Measurements from ENCODE around the gene DCHS2.

Gene DCHS2

DNA sequence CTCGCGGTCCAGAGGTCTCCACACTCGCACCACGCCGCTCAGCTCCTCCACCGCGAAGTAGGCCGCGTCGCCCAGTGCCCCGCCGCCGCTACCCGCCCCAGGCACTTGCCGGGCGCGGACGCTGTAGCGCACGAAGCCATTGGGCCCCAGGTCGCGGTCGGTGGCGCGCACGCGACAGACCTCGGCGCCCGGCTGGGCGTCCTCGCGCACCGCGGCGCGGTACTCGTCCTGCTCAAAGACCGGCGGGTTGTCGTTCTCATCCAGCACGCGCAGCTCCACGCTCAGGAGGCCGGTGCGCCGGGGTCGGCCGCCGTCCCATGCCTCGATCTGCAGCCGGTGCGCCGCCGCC lies 1.4 kb downstream of the DCHS2 start:
- no peak for DNase-seq

DNA sequence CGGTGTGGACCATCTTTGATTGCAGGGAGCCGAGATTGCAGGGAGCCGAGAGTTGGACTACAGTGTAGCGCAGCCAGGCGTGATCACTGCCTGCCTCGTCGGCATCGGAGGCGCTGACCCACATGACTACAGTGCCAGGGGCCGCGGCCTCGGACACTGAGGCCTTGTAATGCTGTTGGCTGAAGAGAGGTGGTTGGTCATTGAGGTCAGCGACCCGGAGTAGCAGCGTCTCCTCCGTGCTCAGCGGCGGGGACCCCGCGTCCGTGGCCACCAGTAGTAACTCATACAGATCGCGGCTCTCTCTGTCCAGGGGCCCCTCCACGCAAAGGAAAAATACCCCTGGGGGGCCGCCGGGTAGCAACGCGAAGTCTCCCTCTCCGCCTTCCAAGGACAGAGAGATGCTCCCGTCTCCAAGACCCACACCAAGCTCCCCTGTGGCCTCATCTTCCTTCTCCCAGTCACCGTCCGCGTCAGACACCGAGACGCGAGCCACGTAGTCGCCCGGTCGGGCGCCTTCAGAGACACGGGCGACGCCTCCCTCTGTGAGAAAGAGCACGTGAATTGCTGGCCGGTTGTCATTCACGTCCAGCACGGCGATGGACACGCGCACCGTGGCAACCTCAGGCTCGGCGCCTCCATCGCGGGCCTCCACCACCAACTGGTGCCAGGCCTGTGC lies 1.9 kb downstream of the DCHS2 start:
- DNase-seq, result no peak

DNA sequence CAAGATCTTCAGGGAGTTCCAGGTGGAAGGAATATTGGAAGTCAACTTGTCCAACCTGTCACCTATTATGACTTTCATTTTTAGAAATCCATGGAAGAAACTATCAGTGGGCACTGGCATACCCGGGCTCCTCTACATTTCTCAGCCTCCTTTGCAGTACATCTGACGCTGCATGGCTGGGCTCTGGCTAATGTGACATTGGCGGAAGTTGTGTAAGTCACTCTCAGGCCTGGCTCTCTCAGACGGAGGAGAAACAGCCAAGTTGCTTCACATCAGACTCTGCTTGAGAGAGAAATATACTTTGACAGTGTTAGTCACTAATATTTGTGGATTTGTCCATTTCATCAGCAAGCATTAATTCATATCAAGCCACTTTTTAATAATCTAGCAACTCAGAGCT lies 4.5 kb downstream of the DCHS2 start:
- no peak for DNase-seq

DNA sequence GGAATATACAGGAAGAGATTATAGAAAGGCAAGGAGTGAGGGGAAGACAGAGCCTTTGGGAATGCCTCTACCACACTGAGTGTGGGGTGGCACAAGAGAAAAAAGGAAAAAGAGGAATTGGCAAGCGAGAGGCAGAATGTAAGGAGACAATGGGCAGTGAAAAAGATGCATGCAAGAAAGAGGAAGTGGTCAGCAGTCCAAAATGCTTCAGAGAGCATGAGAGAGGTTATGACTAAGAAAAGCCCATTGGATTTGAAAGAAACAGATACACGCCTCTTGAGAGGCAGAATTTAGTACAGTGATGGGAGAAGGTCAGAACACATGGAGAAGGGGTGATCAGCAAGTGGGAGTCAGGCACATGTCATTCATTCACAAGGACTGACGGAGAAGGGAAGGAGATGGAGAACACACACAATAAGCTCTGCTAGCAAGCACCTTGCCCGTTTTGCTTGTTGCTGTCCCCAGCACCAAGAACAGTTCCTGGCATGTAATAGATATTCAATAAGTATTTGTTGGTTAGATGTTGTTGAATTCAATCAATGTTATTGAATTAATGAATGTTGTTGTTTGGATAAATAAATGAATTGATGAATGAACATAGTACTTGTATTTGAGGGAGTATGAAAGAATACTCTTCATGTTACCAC lies 6.3 kb downstream of the DCHS2 start:
- no peak for DNase-seq

DNA sequence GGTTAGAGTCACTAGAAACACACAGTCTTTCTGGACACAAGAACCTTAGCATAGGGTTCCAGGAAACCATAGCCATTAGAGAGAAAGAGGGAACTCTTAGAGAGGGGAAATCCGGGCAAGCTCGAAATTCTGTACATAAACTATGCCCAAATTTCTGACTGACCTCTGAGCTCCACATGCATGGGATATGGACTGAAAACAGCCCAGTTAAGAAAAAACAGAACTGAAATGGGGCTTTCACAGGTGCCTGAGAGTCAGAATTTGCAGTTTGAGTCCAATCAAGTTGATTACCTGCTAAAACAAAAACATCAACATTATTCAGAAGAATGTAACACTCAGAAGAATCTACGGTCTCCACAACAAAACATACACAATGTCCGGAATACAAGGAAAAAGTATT lies 13.1 kb downstream of the DCHS2 start:
- DNase-seq, result no peak

DNA sequence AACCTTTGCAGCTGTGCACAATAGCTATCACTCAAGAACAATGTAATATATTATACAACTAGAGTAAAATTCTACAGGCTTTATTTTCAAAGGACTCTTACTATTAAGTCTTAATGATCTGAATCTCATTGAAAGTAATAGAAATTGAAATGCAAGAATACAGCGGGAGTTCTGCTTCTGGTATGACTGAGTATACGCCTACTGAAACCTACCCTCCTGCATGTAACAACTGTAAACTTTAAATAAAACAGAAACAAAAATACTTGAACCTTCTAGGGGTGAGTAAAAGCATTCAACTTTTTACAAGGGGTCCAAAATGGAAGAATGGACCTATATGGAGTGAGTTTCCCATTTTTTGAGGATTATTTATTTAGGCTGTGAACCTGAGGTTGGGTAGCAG lies 13.5 kb downstream of the DCHS2 start:
- DNase-seq, result no peak

DNA sequence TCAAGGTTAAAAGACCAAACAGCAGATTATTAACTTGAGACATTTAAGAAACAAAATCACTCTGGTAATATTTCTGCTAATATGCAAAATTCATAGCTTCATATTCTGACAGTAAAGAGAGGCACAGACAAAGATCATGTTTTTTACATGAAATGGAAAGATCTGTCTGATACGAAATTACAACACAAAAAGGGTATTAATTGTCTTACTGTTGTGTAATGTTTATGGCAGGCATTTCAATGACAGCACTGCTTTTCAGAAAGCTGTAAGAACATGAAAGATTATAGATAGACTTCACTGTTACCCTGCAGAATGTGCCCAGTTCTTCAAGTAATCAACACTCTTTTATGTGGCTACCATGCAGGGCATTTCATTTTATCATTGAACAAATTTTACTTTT lies 15.4 kb downstream of the DCHS2 start:
- no peak for DNase-seq

DNA sequence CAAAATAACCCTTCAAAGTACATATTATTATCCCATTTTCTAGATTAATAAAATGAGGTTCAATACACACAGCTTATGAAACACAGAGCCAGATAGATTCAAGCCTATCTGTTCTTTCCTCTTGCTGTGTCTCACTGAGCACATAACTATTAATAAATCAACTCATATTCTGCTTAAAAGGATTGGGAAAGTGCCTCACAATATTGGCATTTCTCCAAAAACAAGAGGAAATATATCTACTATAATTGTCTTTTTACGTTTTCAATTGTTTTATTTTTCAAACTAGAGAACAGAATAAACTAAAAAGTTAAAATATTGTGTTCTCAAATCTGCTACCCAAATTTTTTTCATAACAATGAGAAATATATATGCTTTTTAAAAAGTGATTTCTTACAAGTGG lies 15.8 kb downstream of the DCHS2 start:
- no peak for DNase-seq

DNA sequence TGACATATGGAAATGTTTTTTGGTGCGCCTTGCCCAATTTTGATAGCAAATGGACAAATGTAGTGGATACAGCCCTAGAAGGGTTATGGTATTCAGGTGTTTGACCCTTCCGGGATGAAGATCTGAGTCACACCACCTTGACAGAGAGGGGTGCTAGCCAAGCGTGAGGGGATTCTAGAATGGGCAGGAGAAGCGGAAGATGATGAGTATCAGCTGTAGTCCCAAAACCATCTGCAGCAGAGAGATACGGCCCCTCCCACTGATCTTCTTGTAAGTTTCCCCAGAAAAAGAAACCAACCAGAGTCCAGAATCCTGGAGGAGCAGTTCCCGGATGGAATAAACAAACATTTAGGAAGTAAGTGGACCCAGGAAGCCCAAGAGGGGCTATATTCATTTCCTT lies 18.1 kb downstream of the DCHS2 start:
- DNase-seq, result no peak

DNA sequence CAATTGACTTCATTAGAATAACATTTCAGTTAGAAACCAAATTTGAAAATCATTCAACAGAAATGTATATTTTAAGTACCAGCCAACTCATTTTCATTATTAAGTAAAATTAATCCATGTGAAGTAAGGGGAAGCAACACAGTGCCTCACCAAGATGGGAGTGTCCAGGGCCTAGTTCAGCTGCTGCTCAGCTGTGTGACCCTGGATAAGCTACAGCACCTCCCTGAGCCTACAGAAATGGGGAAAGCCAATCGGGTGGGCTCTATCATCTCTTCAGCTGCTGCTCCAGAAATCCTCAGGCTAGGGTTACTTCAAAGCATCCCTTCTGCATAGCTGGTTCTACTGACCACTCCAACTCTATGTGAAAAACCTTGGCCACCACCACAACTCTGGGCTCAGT lies 18.7 kb downstream of the DCHS2 start:
- no peak for DNase-seq

DNA sequence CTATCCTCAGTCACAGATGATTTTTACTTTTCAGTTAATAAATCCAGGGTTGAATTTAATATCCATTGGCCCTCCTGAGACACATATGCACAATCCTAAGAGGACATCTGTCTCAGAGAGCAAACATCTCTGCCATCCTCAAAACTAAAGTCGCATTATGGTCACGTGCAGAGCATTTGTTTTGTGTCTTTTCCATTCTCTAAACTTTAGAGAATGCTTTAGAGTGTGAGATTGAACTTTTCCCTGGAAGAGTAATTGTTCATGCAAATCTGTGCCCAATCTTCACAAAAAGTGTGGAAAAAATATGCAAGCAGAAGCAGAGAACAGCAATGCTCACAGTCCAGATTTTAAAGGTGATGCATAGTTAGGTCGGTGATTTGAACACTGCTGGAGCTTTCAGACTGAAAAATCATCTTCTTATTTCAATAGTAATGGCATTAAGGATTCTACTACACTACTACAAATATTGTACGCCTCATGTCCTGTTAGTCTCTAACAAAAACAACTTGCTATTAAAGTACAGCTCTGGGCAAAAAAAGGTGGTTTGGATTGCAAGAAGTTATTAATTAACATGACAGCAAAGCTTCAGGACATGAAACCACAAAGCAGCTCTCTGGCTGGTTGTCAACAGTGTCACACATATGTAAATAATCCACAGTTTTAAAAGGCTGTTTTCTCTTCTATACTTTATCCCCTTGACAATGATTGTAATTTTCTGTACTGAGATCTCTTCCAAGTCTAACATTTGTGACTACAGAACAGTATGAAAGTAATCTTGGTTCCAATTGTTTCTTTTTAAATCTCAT lies 19.9 kb downstream of the DCHS2 start:
- DNase-seq, result no peak

DNA sequence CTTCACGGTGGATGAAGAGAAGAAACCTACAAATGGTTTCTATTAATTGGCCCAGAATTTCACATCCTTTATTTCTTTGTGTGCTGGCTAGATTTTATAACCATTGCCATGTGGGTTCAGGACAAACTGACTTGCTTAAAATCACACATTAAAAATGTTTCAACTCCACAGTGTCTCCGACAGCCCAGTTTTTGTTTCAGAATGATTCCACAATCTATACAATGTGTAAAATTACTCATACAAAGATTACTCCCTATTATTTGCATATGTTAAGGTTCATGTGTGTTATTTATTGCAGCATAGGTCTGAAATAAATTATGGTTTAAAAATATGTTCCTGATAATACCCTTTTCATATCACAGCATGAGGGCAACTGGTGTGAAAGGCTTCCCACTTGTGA lies 20.6 kb downstream of the DCHS2 start:
- no peak for DNase-seq

DNA sequence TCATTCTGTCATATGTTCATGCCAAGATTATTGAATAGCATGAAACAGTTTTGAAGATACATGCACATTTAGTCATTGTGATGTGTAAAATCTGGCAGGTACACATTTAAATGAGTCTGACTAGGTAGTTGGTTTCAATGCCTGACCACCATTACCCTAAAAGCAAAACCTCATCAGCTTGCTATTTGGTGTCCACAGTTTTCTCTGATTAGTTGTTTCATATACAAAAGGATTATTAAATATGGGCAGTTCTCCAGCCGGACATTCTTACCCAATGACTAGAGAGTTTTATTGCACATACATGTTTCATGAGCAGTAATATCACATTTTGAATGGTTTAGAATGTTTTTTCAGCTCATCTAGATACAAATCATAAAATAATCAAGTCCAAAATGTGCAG lies 23.7 kb downstream of the DCHS2 start:
- DNase-seq, result no peak

DNA sequence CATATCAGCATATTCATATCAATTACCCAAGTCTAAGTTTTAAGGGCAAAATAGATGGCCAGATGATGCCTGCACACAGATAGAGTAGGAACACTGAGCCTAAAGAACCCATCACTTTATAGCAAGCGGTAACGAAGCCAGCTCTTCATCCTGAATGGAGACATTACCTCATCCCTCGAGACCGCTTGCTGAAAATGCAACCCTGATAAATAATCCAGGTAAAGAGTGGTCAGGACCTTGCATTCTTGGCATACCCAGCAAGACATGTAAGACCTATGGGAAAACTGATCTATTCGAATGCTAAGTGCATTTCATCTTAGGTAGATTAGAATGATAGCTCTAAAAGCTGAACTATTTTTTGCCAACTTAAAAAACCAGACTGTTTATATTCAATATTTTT lies 25.3 kb downstream of the DCHS2 start:
- no peak for DNase-seq

DNA sequence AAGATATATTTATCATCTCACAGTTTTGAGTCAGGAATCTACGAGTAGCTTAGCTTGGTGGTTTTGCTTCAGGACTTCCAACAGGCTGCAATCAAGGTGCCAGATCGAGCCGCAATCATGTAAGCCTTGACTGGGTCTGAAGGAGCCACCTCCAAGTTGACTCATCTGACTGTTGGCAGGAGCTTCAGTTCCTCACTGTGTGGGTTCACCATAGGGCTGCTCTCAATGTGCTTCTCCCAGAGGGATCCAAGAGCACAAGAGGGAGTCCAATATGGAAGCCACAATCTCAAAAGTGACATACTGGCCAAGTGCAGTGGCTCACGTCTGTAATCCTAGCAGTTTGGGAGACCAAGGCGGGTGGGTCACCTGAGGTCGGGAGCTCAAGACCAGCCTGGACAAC lies 26.5 kb downstream of the DCHS2 start:
- no peak for DNase-seq

DNA sequence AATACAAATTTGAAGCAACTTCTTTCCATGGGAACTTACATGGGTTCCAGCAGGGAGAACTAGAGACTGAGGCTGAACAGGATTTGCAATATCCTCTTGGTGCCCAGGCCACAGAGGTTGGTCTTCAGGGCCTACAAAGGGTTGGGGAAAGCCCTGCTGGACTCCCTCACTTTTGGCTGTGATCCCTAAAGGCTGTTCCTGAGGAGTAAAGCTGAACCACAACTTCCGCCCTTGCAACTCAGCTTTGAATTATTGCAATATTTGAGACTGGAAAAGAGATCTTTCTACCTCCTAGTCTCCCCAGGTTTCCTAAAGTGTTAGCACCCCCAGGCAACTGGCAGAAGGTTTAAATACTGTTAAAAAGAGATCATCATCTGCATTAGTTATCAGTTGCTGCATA lies 26.9 kb downstream of the DCHS2 start:
- DNase-seq, result no peak

DNA sequence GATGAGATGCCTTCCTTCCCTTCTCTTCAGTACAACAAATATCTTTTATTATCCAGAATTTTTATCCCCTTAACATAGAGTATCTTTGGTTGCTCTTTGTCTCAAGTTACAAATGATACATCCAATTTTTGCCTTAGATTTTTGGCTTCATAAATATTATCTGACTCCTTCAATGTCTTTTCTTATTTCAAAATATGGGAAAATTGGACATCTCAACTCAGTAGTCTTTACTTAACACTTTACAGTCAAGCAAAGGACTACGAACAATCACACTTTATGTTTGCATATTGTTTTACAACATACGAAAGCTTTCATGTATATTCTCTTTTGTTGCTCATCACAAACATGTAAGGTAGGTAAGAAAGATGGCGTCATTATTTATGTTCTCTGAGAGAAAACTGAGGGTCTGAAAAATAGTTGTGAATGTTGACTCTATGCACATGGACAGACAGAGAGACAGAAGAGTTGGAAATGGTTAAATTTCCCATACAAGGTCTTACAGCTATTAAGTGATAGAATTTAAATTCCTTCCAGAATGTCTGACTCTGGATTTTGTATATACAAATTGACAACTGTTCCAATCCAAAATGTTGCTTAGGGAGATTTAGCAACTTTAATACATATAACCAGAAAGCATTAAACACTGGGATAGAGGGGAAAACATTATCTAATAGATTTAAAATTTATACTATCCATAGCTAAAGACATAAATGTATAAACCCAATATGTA lies 29.4 kb downstream of the DCHS2 start:
- no peak for DNase-seq

DNA sequence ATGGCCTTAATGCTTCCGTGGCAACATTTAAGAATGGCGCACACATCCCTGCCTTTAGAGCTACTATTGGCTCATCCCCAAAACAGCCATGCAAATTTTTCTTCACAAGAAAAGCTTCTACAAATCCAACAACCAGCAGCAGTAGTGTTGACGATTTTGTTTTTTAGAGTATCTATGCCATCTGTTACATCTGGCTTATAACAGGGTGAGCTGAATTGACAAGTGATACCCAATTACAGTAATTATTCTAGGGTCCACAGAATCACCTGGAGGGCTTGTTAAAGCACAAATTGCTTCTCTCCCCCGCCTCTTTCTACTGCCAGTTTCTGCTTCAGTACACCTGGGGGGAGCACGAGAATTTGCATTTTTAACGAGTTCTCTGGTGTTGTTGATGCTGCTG lies 34.1 kb downstream of the DCHS2 start:
- no peak for DNase-seq

DNA sequence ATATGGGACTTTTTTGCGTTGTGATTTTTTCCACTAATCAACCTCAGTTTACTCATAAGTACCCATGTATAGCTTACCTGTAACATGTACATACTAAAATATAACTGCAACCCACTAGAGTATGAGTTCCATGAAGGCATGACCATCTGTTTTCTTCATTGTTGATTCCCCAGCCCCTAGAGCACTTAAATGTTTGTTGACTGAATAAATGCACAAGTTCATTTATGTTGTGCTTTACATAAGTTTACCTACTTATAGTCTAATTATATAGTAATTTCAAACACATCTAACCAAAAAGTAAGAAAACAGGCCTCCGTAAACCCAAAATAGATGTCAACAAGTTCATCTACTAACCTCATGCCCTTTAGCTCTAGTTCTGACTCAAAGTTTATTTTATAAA lies 34.7 kb downstream of the DCHS2 start:
- DNase-seq, result no peak

DNA sequence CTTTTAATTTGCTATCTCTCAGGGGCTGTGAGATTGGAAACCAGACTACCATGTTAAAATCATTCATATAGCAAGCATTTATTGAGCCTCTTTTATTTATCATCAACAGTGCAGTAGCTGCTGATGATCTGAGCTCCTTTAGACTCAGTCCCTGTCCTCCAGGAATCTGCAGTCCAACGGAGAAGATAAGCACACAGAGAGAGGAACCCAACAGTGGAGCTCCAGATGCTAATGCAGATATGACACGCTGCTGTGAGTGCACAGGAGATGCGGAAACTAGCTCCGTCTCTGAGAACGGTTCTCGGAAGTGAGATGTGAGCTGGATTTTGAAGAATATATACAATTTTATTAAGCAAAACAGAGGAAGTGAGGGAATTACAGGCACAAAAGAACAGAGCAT lies 35.4 kb downstream of the DCHS2 start:
- no peak for DNase-seq

DNA sequence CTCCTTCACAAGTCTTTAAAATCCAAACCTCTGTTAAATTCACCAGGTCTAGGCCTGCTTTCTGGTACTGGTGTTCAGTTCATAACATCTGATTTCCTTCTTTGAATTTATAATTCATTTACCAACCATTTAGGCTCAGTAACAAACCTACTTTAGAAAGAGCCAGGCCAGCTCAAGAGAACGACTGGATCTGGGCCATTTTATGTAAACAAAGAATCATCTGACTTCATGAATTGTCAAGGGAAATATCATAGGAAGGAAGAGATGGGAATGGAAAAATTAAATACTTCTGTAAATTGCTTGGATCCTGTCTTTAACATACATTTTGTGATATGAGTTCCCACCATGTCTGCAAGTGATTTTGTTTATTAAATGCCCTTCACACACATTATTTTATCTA lies 36.5 kb downstream of the DCHS2 start:
- no peak for DNase-seq

DNA sequence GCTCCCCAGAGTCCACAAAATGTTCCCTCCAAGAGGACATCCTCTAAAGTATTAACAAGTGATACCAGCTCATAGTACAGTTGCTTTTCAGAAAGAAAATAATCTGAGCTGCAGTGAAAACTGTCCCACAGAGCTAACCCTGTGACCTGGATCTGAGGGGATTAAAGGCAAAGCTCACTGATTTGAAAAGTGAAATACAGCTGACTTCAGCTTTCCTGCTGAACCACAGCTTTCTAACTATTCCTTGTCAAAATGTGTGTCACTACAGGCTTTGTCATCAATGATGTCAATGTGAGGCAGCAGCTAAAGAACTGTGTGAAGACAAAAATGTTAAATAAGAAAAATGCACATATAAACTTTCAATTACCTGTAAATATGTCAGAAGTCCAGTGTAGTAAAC lies 36.9 kb downstream of the DCHS2 start:
- no peak for DNase-seq

DNA sequence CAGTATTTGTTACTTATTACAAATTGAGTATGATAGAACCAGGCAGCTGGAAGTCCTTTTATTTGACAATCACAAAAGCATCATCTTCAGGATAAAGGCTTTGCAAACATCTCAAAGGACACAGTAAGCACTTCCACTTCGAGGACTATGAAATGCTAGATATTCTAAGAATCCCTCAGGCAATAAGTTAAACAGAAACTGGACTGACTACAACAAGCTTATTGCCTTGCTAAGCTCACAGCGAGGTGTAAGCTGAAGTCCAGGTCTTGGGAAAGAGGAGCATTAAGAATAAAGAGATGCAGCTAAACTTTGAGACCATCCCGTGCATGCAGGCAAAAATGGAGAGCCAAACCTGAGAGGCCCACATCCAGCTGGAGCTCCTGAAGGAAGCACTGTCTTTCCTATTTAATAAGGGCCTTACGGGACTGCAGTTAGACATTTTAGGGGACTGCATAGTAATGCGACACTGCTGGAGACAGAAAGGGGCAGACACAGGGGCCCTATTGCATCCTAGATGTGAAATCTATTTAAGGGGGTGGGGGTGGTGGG lies 38.7 kb downstream of the DCHS2 start:
- DNase-seq, result no peak
